ENCODE data around the gene ITM2A. TPM values are rescaled to one million over a fixed set of nuclear protein-coding genes. Genes with fewer than 3 reads are reported as not detected.

The ITM2A gene
- total and polyA plus RNA-seq, 2 of the 4 experiments (the other 2 are of a cell fraction) = not detected

- no peak overlapping the region for H3K27ac ChIP-seq (ENCODE audit: insufficient read depth, low read length)
- no peak overlapping the region for H3K14ac ChIP-seq (replicated peaks; ENCODE audit: low read depth, low read length)
- H3K56ac ChIP-seq (ENCODE audit: extremely low read depth, insufficient read depth, low read length) = no peak overlapping the region
- no peak overlapping the region for H3K4ac ChIP-seq (ENCODE audit: low read depth, low read length)
- ChIA-PET CTCF (no interaction called here), POLR2A (ENCODE audit: unreplicated experiment) (no interaction called here)
- H3K4me3 ChIP-seq (ENCODE audit: insufficient read depth, low read depth, low read length) = no peak overlapping the region
- DNase-seq (no peak), ATAC-seq (ENCODE audit: low read depth) (no peak)
- H4K91ac ChIP-seq (ENCODE audit: insufficient read depth, low read depth, low read length) = no peak overlapping the region
- H3K18ac ChIP-seq (ENCODE audit: low read depth, low read length) = no peak overlapping the region
- intact Hi-C loops (cut with micrococcal nuclease) = loop anchor here (2.0 kb wide), 1 partner anchor 857 kb away; no protein-coding TSS in a partner anchor
- no peak overlapping the region for H3K4me2 ChIP-seq (ENCODE audit: low read depth, low read length)
- no peaks in the 10 kb centered on the region for H3K9me1 ChIP-seq (ENCODE audit: insufficient read depth, low read length)
- H3K9me3 ChIP-seq (ENCODE audit: control insufficient read depth, insufficient read depth, low read length) = no peaks in the 10 kb centered on the region
- no peaks in the 10 kb centered on the region for H4K20me1 ChIP-seq (ENCODE audit: insufficient read depth, low read length)
- no peak overlapping the region for H2BK15ac ChIP-seq (ENCODE audit: low read depth, low read length)
- H3K9ac ChIP-seq (ENCODE audit: low read depth, low read length) = no peak overlapping the region
- H2AK9ac ChIP-seq (replicated peaks; ENCODE audit: low read depth, low read length, poor library complexity) = no peak overlapping the region
- H2BK120ac ChIP-seq (ENCODE audit: low read depth, low read length) = no peak overlapping the region
- no peak overlapping the region for H2AK5ac ChIP-seq (ENCODE audit: low read depth, low read length)
- no peak overlapping the region for H4K5ac ChIP-seq (ENCODE audit: low read depth, low read length)
- no peaks in the 10 kb centered on the region for H3K36me3 ChIP-seq (ENCODE audit: control insufficient read depth, insufficient read depth, low read length)
- no CpG with 5 or more reads among the region's 3 CpGs for WGBS, 2 experiments (ENCODE audit: extremely low coverage in 2 of 2, insufficient read length in 1 of 2)
- H2BK20ac ChIP-seq (ENCODE audit: low read depth, low read length) = no peak overlapping the region
- H2BK5ac ChIP-seq (ENCODE audit: low read depth, low read length, poor library complexity, severe bottlenecking) = no peak overlapping the region
- dilution Hi-C loops (cut with HindIII; ENCODE audit: low sequenced_read_pairs, unreplicated experiment) = no loop called here
- in situ Hi-C loops (cut with MboI; ENCODE audit: low sequenced_read_pairs) = no loop called here
- H3K4me1 ChIP-seq (ENCODE audit: control insufficient read depth, insufficient read depth, low read length) = no peaks in the 10 kb centered on the region
- H2AFZ ChIP-seq (replicated peaks; ENCODE audit: low read length, poor library complexity) = no peak overlapping the region
- no peak overlapping the region for H3K23ac ChIP-seq (ENCODE audit: low read depth, low read length)
- no TSS peak for BruUV-seq (replicated peaks)
- no peaks in the 10 kb centered on the region for H3K27me3 ChIP-seq (ENCODE audit: control insufficient read depth, insufficient read depth, low read length)
- no peaks in the 10 kb centered on the region for H3K79me1 ChIP-seq (ENCODE audit: low read depth in 1 of 2, low read length in 2 of 2)
- H4K8ac ChIP-seq (ENCODE audit: low read depth in 2 of 2, low read length in 2 of 2) = no peak overlapping the region
- TF ChIP-seq USF2 (IDR thresholded peaks at IDR 0.05; ENCODE audit: low read depth, low read length) (no peak), RCOR1 (IDR thresholded peaks at IDR 0.05; ENCODE audit: insufficient replicate concordance, low read length) (no peak), FOS (IDR thresholded peaks at IDR 0.05; ENCODE audit: low read depth, low read length) (no peak), CTCF (conservative IDR thresholded peaks at IDR 0.05; ENCODE audit: low read depth, low read length) (no peak), BHLHE40 (IDR thresholded peaks at IDR 0.05; ENCODE audit: low read depth, low read length) (no peak), ELK1 (IDR thresholded peaks at IDR 0.05; ENCODE audit: borderline replicate concordance, low read depth, low read length) (no peak), SMC3 (IDR thresholded peaks at IDR 0.05; ENCODE audit: low read depth, low read length) (no peak), CEBPB (IDR thresholded peaks at IDR 0.05; ENCODE audit: low read depth, low read length) (no peak), MAFK (IDR thresholded peaks at IDR 0.05; ENCODE audit: low read depth, low read length) (no peak), NFE2L2 (IDR thresholded peaks at IDR 0.05; ENCODE audit: low read depth, low read length) (no peak)
These were observed 45.0 kb upstream of the ITM2A start for GRCh38 chrX:79412166-79412565.

All from IMR-90 (cell line).